AG08395 (cell line): ENCODE data around the gene FAM222B.
"Not testable (repeated sequence)": the region's sequence is repeated elsewhere in the genome, so short reads cannot be mapped to it uniquely, and the experiment has no call there.

Experiments used
- DNase-seq: peaks from one replicate; pipeline ENCODE4 v3.0.0; 2012; ENCODE audit warnings: mixed read lengths, low spot score

Gene FAM222B

GRCh38 chr17:28744972-28745785 is 97.4 kb downstream of the FAM222B start:
- peak; percentile 17 for DNase-seq

- DNase-seq = peak; percentile 55
These were observed 98.3 kb downstream of the FAM222B start for GRCh38 chr17:28744104-28744971.

GRCh38 chr17:28743243-28744103 is 99.1 kb downstream of the FAM222B start, which contains the start of gene TRAF4:
Gene TRAF4, plus strand, starts transcription at chr17:28744011. Its CDS starts 102 bp downstream, at chr17:28744113.
- DNase-seq = peak; percentile 85

- no peak for DNase-seq
These were observed 100.9 kb downstream of the FAM222B start for GRCh38 chr17:28741358-28742349.

- DNase-seq = no peak
These were observed 101.9 kb downstream of the FAM222B start for GRCh38 chr17:28740406-28741357.

GRCh38 chr17:28738680-28739384 is 103.8 kb downstream of the FAM222B start:
- DNase-seq = no peak

- DNase-seq = no peak
These were observed 104.6 kb downstream of the FAM222B start for GRCh38 chr17:28737770-28738679.

- DNase-seq = no peak
These were observed 105.3 kb downstream of the FAM222B start for GRCh38 chr17:28737316-28737715.

- not testable (repeated sequence) for DNase-seq
These were observed 106.4 kb downstream of the FAM222B start for GRCh38 chr17:28735913-28736769.

GRCh38 chr17:28735242-28735722 is 107.3 kb downstream of the FAM222B start:
- DNase-seq = no peak

- DNase-seq = no peak
These were observed 107.8 kb downstream of the FAM222B start for GRCh38 chr17:28734712-28735241.

GRCh38 chr17:28733346-28733745 is 109.2 kb downstream of the FAM222B start:
- no peak for DNase-seq

GRCh38 chr17:28729950-28730330 is 112.7 kb downstream of the FAM222B start:
- no peak for DNase-seq

GRCh38 chr17:28728364-28729200 is 114.0 kb downstream of the FAM222B start, which contains the start of gene NEK8:
Gene NEK8, plus strand, starts transcription at chr17:28728788. Its CDS starts 26 bp downstream, at chr17:28728814.
- peak; percentile 97 for DNase-seq
